DND-41 (cell line): ENCODE results near the gene NPIPB8.
"Not testable (repeated sequence)": the region's sequence is repeated elsewhere in the genome, so short reads cannot be mapped to it uniquely, and the experiment has no call there.

Experiments used
- CTCF ChIP-seq: IDR thresholded peaks from 2 replicates; pipeline ENCODE4 v1.5.1; 2012; ENCODE audit warnings: borderline replicate concordance, low read length, moderate library complexity, mild to moderate bottlenecking; ENCODE audit not compliant: poor library complexity, severe bottlenecking; ENCODE audit errors: extremely low read depth
- EZH2 ChIP-seq: IDR thresholded peaks from 3 replicates; pipeline ENCODE4 v1.6.1; 2012; ENCODE audit warnings: borderline replicate concordance, low read depth, mild to moderate bottlenecking, moderate library complexity, low read length, inconsistent platforms; ENCODE audit not compliant: severe bottlenecking

GRCh38 chr16:28666264-28666663 is 28.4 kb downstream of the NPIPB8 start:
- not testable (repeated sequence) for TF ChIP-seq CTCF, EZH2
